Raji (cell line): ENCODE measurements around the gene GNB2.

Experiments used
- POLR2A ChIP-seq: IDR thresholded peaks from 2 replicates; pipeline ENCODE4 v1.6.1; 2011; ENCODE audit warnings: low read depth, low read length, control low read depth; ENCODE audit not compliant: insufficient read depth

GNB2 gene

DNA sequence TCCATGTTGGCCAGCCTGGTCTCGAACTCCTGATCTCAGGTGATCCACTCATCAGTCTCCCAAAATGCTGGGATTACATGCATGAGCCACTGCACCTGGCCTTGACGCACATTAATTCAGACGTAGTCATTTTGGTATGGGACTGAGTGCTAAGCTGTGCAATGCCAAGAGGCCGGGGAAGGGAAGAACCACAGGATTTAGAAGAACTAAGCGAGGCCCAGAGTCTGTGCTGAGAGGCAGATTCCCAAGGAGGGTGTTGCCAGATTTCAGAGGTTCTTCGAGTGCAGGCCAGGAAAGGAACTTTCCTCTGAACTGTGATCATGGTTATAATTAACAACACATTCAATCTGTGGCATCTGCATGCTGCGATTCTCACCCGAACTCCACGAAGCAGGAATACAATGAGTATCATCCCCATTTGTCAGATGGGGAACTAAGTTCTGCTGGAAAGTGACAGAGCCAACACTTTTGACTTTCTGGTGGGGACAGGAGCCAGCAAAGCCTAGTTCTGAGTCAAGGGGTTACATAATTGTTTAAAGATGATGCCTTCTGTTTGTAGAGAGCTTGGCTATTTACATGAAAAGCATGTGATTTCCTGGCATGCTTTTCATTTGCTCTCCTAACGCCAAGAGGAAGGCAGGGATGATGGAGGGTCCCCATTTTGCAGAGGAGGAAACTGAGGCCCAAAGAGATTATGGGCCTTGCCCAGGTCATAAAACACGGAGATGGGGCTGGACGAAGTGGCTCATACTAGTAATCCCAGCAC lies 53.6 kb downstream of the GNB2 start:
- TF ChIP-seq POLR2A, result no peak

DNA sequence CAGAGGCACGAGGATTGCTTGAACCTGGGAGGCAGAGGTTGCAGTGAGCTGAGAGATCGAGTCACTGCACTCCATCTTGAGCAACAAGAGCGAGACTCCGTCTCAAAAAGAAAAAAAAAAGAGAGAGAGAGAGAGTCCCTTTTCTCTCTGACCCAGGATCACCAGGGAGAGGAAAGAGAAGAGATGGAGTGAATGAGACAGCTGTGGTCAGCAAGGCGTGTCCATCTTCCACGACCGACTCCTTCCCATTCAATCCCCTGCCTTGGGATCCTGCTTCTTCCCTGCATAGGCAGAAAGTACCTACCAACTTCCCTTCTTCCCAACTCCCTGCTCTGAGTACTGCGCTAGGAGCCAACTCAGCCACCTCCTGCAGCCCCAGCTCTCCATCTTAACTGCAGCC lies 54.7 kb downstream of the GNB2 start:
- no peak for TF ChIP-seq POLR2A
